HG03457 (cell line): Measurements from ENCODE around the gene CIC.

Experiments used
- ATAC-seq: cut with Tn5 transposase; IDR thresholded peaks from one replicate; pipeline ENCODE4 v1.9.1; 2021; ENCODE audit warnings: moderate number of reproducible peaks; ENCODE audit not compliant: unreplicated experiment

The CIC gene

DNA sequence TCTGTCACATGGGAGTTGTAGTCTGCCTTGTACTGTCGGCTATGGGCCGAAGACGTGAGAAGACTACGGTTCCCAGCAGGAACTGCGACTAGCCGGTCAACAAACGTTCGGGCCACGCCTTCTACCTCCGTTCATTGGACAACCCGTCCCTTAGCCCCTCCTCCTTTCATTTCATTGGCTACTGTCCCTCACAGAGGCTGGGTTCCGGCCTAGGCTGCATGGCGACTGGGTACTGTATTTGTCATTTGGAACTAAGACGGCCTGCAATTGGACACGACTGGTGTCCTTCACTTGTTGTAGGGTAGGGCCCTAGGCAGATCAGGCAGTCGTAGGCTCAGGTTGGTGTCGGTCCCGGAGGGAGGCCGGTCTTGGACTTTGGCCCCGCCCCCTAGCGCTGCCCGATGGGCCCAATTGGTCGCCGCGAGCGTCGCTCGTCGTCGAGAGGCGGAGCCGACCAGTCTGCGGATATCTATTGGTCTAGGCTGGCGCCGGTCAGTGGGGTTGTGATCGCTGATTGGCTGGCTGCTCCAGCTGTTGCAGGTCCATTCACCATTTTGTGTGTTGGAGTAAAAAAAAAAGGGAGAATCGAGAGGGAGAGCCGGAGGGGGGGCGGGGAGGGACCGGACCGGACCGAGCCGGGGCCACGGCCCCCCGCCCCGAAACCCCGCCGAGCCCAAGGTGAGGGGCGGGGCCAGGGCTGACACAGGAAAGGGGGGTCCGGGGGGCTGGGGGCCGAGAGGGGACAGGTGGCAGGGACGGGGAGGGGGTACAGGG is at the start of gene CIC:
Gene CIC, plus strand, starts transcription at position 549 of the 774 bp plus-strand sequence. CDS start 2,532 bp downstream, outside the sequence.
- peak; percentile 69 for ATAC-seq

DNA sequence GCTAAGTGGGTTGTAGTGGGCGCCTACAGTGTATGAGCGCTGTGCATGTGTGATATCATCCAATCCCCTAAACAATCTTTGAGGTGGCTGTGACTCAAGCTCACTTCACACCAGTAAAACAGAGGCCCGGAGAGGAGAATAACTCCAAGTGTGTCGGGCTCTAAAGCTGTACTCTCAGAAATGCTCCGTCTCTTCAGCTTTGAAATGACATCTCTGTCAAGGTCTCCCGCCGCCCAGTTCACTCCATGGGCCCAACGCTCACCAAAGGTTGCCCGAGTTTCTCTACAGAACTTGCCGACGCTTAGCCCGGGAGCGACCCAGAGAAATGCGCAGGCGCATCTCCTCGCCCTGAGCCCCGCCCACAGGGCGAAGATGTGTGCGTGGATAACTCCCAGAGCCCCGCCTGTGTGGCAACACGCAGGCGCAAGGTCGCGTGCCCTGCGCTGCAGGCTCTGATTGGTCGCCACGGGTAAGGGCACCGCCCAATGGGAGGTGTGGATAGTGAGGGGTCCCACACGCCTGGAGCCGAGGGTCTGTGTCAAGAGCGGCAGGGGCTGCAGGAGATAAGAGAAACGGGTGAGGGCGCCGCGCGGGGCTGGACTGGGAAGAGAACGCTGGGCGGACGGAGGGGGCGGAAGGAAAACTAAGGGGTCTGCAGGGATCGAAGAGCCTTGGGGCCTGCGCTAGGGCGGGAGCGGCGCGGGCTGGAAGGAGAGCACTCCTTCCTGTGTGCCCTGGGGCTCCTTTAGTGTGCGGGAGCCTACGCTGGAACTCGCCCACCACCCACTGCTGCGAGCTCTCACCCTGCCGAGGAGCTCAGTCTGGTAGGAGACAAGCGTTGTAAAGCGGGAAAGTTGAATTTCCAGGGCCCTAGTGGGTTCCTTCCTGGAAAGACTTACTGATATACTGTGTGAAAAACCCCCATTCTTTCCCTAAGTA is 49.0 kb upstream of the CIC start, which contains the start of gene ZNF526:
Gene ZNF526, plus strand, starts transcription at position 501 of the 939 bp plus-strand sequence. CDS start 4,092 bp downstream, outside the sequence.
- ATAC-seq = peak; percentile 64

DNA sequence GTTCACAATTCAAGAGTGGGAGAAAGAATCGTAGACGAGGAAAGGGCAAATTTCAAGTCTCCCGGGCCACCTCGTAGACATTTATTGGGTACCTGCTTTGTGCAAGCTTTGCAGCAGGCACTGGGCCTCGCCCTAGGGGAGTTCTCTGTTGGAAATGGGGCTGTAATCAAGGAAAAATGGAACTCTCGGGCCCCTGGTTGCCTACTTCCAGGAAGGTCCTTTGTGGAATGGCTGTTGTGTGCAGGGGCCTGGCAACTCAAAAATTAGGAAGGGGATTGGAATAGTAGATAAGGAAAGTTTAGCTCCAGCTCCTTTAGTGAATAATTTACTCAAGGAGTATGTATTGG is 48.3 kb upstream of the CIC start:
- ATAC-seq = no peak

DNA sequence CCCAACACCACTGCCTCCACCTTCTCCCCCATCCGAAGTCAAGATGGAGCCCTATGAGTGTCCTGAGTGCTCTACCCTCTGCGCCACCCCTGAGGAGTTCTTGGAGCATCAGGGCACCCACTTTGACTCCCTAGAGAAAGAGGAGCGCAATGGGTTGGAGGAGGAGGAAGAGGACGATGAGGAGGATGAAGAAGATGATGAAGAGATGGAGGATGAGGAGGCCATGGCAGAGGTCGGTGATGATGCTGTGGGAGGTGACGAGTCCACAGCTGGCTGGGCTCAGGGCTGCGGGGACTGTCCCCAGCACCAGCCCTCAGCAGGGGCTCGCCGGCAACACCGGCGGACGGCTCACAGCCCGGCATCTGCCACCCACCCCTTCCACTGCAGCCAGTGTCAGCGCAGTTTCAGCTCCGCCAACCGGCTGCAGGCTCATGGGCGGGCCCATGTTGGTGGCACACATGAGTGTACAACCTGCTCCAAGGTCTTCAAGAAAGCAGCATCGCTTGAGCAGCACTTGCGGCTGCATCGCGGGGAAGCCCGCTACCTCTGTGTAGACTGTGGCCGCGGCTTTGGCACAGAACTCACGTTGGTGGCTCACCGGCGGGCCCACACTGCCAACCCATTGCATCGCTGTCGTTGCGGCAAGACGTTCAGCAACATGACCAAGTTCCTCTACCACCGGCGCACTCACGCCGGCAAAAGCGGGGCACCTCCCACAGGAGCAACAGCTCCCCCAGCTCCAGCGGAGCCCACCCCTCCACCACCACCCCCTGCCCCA is 43.9 kb upstream of the CIC start:
- no peak for ATAC-seq

DNA sequence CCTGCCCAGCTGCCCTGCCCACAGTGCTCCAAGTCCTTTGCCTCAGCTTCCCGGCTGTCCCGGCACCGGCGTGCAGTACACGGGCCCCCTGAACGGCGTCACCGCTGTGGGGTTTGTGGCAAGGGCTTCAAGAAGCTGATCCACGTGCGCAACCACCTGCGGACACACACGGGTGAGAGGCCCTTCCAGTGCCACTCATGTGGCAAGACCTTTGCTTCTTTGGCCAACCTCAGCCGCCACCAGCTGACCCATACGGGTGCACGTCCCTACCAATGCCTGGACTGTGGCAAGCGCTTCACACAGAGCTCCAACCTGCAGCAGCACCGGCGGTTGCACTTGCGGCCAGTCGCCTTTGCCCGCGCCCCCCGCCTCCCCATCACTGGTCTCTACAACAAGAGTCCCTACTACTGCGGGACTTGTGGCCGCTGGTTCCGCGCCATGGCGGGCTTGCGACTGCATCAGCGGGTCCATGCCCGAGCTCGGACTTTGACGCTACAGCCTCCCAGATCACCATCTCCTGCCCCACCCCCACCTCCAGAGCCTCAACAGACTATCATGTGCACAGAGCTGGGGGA is 43.2 kb upstream of the CIC start:
- no peak for ATAC-seq

DNA sequence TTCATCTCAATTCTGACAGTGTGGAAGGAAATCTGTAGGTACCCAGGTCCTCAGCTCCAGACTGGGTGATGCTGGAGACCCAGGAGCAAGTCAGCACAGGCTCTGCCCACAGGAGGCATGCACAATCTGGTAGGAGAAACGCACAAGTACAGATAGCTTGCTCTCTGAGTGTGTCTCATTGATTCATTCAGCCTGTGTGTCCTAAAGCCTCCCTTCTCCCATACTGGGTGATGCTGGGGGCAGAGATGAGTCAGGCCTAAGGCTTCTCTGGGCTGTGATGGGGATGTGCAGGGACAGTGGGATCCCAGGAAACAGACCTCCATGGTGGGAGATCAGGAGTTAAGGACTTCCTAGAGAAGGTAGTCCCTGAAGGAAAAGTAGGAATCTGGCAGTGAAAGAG is 42.2 kb upstream of the CIC start:
- no peak for ATAC-seq

DNA sequence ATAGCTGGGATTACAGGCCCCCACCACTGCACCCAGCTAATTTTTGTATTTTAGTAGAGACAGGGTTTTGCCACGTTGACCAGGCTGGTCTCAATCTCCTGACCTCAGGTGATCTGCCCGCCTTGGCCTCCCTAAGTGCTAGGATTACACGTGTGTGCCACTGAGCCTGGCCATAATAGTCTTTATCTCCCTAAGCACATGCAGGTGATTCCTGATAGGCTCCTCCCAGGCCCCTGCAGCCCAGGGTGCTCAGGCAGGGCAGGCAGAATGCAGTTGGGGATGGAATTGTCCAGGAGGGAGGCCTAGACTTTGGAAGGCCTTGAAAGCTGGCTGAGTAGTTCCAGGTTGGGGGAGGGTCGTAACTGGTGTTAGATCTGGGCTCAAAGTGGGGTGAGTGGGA is 40.4 kb upstream of the CIC start:
- ATAC-seq = no peak

DNA sequence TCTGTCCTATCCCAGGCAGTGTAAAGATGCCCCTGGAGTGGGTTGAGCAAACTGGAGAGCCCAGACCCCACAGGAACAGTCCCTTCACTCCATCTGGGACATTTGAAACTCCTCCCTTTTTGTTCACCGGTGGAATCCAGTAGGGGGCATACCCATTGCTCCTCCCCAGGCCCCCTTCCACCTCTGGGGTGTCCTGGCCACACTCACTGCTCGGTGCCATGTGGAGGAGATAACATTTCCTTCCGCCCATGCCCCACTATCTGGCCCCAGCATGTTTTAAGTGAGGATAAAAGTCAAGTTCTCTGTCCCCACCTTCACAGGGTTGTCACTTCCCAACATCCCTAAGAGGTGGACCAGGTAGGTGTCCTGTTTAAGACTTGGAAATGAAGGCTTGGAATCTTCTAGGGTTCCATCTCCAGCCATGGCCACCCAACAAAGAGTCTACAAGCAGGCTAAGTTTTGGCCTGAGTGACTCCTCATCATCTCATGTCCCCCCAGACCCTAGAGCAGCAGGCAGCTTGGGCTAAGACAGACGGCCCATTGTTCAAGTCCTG is 39.7 kb upstream of the CIC start:
- no peak for ATAC-seq

DNA sequence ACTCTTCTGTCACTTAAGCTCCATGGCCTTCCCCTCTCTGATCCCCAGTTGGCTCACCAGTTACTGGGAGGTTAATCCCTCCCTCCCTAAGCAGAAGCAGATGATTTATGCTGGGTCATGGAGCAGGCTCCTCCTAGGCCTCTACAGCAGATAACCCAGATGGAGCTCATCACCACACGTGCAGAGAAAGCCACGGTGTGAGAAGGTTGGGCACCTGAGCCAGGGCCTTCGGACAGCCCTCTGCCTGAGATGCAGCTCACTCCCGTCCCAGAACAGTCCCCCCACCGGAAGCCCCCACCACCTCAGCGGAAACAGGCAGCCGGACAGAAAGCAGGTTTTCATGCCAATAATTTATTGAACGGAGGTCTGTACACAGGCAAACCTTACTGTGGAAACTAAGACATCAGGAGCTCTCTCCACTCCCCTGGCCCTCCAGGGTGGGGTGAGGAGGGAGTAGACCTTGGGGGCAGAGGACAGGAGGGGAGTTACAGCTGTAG is 39.1 kb upstream of the CIC start:
- ATAC-seq = no peak

DNA sequence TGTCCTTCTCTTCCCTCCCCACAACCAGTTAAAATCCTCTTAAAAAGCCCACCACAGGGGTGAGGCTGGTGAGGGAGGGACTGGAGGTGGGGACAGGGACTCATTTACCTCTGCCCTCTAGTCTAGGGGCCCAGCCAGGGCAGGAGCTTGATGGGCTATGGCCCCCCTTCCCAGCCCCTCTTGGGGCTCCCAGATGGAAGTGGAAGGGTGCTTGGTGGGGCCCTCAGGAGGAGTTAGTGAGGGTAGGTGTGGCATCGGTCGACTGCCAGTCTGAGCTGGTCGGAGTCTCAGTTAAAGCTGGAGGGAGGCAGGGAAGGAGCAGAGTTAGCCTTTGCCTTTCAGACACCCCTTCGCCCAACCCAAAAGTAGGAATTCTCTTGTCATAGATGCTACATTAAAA is 38.5 kb upstream of the CIC start:
- no peak for ATAC-seq

DNA sequence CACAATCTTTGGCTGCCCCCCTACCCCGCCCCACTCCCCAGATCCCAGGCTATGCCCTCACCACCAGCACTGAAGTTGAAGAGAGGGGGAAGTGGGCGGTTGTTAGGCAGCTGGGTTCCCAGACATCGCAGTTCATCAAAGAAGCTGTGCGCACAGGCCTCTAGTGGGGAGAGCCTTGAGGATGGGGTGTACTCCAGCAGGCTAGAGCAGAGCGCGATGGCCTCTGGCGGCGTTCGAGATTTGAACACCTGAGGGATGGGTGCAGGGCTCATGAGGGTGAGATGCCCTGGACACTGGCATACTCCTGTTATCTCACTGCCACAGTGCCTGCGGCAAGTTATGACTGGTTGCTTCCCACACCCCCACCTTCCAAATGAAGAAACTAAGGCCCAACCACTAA is 36.6 kb upstream of the CIC start:
- ATAC-seq = no peak

DNA sequence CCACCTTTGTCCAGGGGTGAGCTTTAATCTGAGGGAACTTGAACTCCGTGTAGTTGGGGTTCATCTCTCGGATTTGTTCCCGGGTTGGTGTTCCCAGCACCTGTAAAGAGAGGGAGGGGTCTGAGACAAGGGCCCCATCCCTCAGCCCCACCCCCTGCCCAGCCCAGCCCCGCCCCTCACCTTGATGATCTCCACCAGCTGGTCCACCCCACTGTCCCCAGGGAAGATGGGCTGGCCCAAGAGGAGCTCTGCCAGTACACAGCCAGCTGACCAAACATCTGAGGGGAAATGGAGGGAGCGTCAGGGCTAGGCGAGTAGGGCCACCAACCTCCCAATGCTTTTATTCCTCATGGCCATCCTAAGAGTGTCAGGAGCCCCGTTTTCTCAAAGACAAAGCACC is 35.9 kb upstream of the CIC start:
- ATAC-seq = no peak

DNA sequence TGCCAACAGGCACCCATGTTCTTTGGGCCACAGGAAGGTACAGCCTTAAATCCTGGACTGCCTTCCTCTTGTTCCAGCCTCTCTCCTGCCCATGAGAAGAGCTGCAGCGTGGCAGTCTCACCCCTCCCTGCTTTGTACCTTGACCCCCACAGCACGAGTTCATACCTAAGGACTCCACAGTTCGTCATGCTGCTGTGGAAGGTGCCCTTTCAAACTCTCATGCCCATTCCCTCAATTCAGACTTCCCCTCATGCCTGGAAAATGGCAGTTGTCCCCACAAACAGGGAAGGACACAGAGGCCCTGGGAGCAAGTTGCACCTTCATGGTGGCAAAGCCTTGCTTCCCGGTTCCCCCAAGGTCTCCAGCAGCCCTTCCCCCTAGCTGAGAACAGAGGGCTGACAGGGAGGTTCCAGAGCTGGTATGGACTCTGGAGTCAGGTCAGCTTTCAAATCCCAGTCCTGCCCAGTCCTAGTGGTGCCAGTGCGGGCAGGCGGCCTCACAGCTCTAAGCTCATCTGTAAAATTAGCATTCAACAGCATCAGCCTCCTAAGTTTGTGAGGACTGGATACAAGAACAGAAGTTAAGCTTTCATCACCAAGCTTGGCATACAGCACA is 35.3 kb upstream of the CIC start:
- no peak for ATAC-seq

DNA sequence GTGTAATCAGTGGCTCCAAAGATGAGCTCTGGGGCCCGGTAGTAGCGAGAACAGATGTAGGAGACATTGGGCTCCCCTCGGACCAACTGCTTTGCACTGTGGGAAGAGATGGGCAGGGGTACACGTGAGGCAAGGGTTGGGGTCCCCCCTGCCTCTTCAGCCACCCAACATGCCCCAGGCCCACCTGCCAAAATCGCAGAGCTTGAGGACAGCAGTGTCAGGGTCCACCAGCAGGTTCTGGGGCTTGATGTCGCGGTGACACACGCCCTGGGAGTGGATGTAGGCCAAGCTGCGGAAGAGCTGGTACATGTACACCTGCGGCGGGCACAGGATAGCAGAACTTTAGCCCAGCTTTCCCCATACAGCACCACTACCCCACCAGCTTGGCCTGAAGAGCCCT is 34.7 kb upstream of the CIC start:
- ATAC-seq = no peak

DNA sequence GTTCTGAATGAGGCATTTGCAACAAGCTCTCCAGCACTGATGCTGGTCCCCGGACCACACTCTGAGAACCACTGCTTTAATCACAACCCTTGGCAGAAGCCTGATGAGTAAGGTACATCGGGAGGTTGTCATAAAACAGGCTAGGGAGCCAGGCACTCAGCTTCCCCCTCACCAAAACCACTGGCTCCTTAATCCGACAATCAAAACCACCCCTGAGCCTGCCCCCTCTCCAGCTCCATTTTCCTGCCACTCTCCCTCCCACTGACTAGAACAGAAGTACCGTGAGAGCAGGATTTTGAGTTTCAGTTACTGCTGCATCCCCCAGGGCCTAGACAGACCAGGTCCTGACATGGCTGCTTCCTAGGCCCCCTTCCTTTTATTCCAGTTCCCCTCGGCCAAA is 33.9 kb upstream of the CIC start:
- ATAC-seq = no peak

DNA sequence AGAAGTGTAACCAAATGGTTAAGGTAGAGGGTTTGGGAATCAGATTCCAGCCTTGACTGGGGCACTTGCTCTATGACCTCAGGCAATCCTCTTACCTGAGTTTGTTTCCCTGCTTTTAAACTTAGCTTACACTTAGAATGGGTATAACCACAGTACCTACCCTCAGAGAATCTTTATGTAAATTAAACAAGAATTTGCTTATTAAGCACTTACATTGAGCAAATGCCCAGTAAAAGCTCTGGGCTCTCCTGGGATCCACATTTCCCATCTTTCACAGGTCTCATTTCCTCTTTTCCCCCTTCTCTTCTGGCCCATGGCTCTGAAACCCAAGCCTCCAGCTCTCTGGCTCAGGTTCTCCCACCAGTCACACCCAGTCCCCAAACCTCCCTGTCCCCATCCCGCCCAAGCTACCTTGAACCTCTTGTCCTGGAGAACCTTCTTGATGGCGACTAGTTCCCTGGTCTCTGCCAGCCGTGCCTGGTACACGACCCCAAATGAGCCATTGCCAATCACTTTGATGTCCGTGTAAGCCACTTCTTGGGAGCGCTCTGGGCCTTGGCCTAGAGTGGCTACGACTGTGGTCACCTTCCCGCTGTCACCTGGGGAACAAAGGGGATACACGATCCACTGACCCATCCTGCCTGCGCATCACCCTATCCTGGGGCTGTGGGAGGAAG is 29.4 kb upstream of the CIC start:
- ATAC-seq = no peak

DNA sequence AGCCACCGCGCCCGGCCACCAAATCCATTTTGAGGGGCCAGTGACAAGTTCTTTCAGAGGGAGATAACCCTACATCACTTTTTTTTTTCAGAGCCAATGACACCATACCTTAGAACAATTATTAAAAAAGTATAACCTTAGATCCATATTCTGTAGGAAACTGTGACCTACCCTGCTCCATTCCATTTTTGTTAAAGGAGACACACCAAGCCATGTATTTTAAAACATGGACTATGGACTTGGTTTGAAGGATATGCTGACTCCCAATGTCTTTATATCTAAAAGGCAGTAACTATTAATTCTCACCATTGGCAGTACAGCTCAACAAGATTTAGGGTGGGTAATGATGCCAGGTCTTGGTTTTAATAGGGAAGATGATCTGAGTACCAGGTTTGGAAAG is 27.8 kb upstream of the CIC start:
- ATAC-seq = no peak

DNA sequence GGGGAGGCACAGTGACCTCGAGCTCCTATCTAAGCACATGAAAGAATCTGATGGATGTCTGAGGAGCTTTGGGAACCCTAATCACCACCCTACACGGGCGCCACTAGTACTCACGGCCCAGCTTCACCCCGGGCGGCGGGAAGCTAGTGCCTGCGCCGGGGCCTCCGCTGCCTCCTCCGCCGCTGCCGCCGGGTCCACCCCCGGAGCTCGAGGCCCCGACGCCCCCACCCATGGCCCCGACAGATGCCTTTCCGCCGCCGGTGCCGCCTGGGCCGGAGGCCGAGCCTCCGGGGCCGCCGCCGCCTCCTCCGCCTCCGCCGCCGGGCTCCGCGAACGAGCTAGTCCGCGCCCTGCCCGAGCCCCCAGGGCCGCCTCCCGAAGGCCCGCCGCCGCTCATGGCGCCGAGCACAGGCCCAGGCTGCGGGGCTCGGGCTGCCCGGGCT is 27.0 kb upstream of the CIC start:
- no peak for ATAC-seq
